Bronchial epithelial cell (primary cell): Measurements from ENCODE around the gene FBLIM1. TPM values are rescaled to one million over a fixed set of nuclear protein-coding genes. Genes with fewer than 3 reads are reported as not detected.

Experiments
- DNase-seq: peaks from one replicate; pipeline ENCODE4 v3.0.0-alpha.2; 2010; ENCODE audit warnings: low read depth
- FAIRE-seq: peaks from 2 replicates; lab custom pipeline; 2011; peaks lifted over from hg19 to GRCh38; lab: Jason Lieb, UNC
- H3K27me3 ChIP-seq: 2 replicates; pipeline ENCODE4 v1.5.1; 2011; ENCODE audit warnings: low read length; ENCODE audit not compliant: control insufficient read depth, insufficient read depth
- H3K36me3 ChIP-seq: 2 replicates; pipeline ENCODE4 v1.5.1; 2011; ENCODE audit warnings: low read length; ENCODE audit not compliant: control insufficient read depth, insufficient read depth
- H3K4me3 ChIP-seq: 2 replicates; pipeline ENCODE4 v1.5.1; 2011; ENCODE audit warnings: mild to moderate bottlenecking, low read depth, low read length, control low read depth
- total RNA-seq: library from RNA; depleted of rRNA; stranded (reverse); fragments of >200 nt; gene quantifications from 2 replicates; pipeline ENCODE4 v1.2.1, GENCODE V29; 2014
- TF ChIP-seq, protein P1 (sequence below): IDR thresholded peaks from 2 replicates; pipeline ENCODE4 v1.5.1; 2011; ENCODE audit warnings: mild to moderate bottlenecking, moderate library complexity, low read length, control low read depth, inconsistent platforms; ENCODE audit not compliant: insufficient read depth, severe bottlenecking

The FBLIM1 gene
- total RNA-seq, 1 donor from 2014 or later = 72.4 TPM

- no peak overlapping the region for H3K4me3 ChIP-seq
- DNase-seq (no peak), FAIRE-seq (no peak)
- H3K36me3 ChIP-seq = peaks cover 15% of the 10 kb centered on the region
- no peaks in the 10 kb centered on the region for H3K27me3 ChIP-seq
- TF ChIP-seq, protein P1, sequence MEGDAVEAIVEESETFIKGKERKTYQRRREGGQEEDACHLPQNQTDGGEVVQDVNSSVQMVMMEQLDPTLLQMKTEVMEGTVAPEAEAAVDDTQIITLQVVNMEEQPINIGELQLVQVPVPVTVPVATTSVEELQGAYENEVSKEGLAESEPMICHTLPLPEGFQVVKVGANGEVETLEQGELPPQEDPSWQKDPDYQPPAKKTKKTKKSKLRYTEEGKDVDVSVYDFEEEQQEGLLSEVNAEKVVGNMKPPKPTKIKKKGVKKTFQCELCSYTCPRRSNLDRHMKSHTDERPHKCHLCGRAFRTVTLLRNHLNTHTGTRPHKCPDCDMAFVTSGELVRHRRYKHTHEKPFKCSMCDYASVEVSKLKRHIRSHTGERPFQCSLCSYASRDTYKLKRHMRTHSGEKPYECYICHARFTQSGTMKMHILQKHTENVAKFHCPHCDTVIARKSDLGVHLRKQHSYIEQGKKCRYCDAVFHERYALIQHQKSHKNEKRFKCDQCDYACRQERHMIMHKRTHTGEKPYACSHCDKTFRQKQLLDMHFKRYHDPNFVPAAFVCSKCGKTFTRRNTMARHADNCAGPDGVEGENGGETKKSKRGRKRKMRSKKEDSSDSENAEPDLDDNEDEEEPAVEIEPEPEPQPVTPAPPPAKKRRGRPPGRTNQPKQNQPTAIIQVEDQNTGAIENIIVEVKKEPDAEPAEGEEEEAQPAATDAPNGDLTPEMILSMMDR = no peak
Measured at GRCh38 chr1:15735304-15736037, 23.1 kb upstream of the FBLIM1 start.

- no peak for FAIRE-seq
Measured at GRCh38 chr1:15736038-15736891, 22.3 kb upstream of the FBLIM1 start, which contains the start of gene SLC25A34. SLC25A34 (plus strand) TSS chr1:15736258; CDS start chr1:15736486, 228 bp downstream.

DNA sequence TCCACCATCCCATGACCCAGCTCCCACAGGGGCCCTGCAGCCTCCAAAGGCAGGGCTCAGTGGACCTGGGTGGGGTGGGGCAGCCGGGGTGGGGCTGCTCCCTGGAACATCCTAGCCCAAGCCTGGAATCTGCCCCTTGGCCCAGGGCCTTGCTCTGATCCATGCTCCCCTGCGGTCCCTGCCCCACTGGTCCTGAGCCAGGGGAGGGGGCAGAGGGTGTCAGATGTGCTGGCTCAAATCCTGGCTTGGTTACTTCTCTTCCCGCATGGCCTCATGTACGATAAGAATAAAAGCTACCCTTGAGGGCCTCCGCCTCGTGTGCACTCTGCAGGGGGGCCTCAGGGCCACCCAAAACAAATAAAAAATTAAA, 21.7 kb upstream of the FBLIM1 start:
- DNase-seq = no peak
- no peak overlapping the region for H3K4me3 ChIP-seq
- H3K27me3 ChIP-seq = no peaks in the 10 kb centered on the region
- FAIRE-seq = no peak
- TF ChIP-seq, protein P1 = no peak
- peaks cover 6% of the 10 kb centered on the region for H3K36me3 ChIP-seq

More at GRCh38 chr1:15736038-15736891, 22.3 kb upstream of the FBLIM1 start, which contains the start of gene SLC25A34:
- H3K36me3 ChIP-seq = peaks cover 11% of the 10 kb centered on the region
- H3K27me3 ChIP-seq = no peaks in the 10 kb centered on the region
- peak; percentile 23 for DNase-seq
- TF ChIP-seq, protein P1 = no peak
- no peak within 1 kb of the TSS for H3K4me3 ChIP-seq

DNA sequence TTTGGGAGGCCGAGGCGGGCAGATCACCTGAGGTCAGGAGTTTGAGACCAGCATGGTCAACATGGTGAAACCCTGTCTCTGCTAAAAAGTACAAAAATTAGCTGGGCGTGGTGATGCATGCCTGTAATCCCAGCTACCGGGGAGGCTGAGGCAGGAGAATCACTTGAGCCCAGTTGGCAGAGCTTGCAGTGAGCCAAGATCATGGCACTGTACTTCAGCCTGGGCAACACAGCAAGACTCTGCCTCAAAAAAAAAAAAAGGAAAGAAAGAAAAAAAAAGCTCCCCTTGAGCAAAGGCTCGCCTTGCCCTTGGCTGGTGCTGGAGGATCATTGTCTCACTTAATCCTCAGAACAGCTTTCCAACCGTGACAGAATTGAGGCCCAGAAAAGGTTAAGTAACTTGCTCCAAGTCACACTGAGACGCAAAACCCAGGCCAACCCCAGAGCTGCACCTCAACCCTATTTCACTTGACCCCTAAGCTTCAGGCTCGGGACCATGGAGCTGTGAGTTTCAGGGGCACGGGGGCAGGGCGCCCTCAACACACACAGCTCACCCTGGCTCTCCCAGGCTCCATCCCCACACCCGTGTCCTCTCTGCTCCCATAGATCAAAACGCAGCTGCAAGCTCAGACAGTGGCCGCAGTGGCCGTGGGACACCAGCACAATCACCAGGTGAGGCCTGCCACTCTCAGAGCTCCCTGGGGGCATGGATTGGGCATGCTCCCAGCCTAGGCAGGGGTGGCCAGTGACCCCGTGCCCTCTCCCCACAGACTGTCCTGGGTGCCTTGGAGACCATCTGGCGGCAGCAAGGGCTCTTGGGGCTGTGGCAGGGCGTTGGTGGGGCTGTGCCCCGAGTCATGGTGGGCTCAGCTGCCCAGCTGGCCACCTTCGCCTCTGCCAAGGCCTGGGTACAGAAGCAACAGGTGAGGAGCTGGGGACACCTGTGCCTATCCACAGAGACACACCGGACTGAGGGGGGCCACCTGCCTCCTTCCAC, 21.0 kb upstream of the FBLIM1 start:
- FAIRE-seq (no peak), DNase-seq (no peak)
- H3K4me3 ChIP-seq = no peak overlapping the region
- no peaks in the 10 kb centered on the region for H3K27me3 ChIP-seq
- TF ChIP-seq, protein P1 = no peak
- H3K36me3 ChIP-seq = peaks cover 4% of the 10 kb centered on the region

DNA sequence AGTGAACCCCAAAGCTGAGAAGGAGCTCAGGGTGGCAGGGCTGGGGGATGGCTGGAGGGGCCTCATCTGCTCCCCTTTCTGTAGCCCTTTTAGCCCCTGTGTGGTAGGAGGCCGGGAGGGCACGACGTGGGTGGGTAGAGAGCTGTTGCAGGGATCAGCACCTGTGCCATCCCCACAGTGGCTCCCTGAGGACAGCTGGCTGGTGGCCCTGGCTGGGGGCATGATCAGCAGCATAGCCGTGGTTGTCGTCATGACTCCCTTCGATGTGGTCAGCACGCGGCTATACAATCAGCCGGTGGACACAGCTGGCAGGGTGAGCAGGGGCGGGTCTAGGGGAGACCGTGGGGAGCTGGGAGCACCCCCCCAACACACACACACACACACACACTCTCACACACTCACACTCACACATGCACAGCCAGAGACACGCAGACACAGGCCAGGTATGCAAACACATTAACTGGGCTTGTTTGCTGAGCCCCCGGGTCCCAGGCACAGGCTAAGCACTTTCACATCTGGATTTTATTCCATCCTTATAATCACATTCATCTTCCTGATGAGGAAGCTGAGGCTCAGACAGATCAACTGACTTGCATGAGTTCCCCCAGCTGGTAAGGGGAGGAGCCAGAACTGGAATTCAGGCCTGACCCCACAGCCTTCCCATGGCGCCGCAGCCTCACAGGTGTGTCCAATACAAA, 20.0 kb upstream of the FBLIM1 start:
- TF ChIP-seq, protein P1 = no peak
- H3K4me3 ChIP-seq = no peak overlapping the region
- DNase-seq = no peak
- no peak for FAIRE-seq
- peaks cover 2% of the 10 kb centered on the region for H3K36me3 ChIP-seq
- H3K27me3 ChIP-seq = no peaks in the 10 kb centered on the region
